Measurements from ENCODE around the gene WNT2. TPM values are rescaled to one million over a fixed set of nuclear protein-coding genes. Genes with fewer than 3 reads are reported as not detected.

WNT2 gene
- total and polyA plus RNA-seq, 10 of the 15 experiments (the other 5 are each of a cell fraction or from before 2014, with no cell fraction given): 0.07 to 0.34 (median 0.19) TPM

DNA sequence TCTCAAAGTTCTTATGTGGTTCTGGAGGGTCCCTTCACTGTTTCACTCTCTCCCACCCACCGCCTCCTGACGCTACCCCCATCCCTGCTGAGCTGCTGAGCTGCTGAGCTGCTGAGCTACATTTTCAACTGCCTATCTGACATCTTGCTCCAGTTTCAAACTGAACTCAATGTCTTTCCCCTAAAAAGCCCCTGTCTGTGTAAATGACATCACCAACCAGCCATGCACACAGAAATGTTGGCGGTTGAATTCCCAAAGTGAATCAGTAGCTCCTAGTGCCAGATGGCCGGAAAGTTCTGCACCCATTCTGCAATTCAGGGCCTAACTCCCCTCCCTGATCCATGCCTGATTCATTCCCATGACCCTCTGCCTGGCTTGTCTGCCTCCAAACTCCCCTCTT lies 71.2 kb downstream of the WNT2 start (continued):
- TF ChIP-seq MEF2B (IDR thresholded peaks at IDR 0.05; ENCODE audit: partially characterized antibody, poor library complexity, severe bottlenecking) (no peak), FOXM1 (IDR thresholded peaks at IDR 0.05; ENCODE audit: low read depth, low read length) (peak; percentile 95), SREBF2 (IDR thresholded peaks at IDR 0.05; ENCODE audit: low read length) (no peak), NFYB (IDR thresholded peaks at IDR 0.05; ENCODE audit: insufficient read depth, low read depth, low read length) (no peak), GABPA (IDR thresholded peaks at IDR 0.05; ENCODE audit: low read depth) (no peak), RELA (IDR thresholded peaks at IDR 0.05; ENCODE audit: borderline replicate concordance, partially characterized antibody) (peak; percentile 94), SP1 (IDR thresholded peaks at IDR 0.05; ENCODE audit: low read depth, low read length) (no peak), KDM1A (IDR thresholded peaks at IDR 0.05; ENCODE audit: borderline replicate concordance) (no peak), SIX5 (IDR thresholded peaks at IDR 0.05; ENCODE audit: low read depth, low read length, severe bottlenecking) (no peak), CBX3 (IDR thresholded peaks at IDR 0.05; ENCODE audit: borderline replicate concordance, low read depth) (no peak), CREM (IDR thresholded peaks at IDR 0.05; ENCODE audit: low read depth) (peak; percentile 89)
- TF ChIP-seq, protein P1, sequence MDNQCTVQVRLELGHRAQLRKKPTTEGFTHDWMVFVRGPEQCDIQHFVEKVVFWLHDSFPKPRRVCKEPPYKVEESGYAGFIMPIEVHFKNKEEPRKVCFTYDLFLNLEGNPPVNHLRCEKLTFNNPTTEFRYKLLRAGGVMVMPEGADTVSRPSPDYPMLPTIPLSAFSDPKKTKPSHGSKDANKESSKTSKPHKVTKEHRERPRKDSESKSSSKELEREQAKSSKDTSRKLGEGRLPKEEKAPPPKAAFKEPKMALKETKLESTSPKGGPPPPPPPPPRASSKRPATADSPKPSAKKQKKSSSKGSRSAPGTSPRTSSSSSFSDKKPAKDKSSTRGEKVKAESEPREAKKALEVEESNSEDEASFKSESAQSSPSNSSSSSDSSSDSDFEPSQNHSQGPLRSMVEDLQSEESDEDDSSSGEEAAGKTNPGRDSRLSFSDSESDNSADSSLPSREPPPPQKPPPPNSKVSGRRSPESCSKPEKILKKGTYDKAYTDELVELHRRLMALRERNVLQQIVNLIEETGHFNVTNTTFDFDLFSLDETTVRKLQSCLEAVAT (IDR thresholded peaks at IDR 0.05): no peak
- TF ChIP-seq, protein P2, sequence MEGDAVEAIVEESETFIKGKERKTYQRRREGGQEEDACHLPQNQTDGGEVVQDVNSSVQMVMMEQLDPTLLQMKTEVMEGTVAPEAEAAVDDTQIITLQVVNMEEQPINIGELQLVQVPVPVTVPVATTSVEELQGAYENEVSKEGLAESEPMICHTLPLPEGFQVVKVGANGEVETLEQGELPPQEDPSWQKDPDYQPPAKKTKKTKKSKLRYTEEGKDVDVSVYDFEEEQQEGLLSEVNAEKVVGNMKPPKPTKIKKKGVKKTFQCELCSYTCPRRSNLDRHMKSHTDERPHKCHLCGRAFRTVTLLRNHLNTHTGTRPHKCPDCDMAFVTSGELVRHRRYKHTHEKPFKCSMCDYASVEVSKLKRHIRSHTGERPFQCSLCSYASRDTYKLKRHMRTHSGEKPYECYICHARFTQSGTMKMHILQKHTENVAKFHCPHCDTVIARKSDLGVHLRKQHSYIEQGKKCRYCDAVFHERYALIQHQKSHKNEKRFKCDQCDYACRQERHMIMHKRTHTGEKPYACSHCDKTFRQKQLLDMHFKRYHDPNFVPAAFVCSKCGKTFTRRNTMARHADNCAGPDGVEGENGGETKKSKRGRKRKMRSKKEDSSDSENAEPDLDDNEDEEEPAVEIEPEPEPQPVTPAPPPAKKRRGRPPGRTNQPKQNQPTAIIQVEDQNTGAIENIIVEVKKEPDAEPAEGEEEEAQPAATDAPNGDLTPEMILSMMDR (IDR thresholded peaks at IDR 0.05 in 2 of 3, conservative IDR thresholded peaks at IDR 0.05 in 1 of 3; ENCODE audit: control insufficient read depth in 2 of 3, extremely low read depth in 1 of 3, insufficient read depth in 1 of 3, low read depth in 3 of 3, low read length in 3 of 3): no peak
- TF ChIP-seq, protein P3, sequence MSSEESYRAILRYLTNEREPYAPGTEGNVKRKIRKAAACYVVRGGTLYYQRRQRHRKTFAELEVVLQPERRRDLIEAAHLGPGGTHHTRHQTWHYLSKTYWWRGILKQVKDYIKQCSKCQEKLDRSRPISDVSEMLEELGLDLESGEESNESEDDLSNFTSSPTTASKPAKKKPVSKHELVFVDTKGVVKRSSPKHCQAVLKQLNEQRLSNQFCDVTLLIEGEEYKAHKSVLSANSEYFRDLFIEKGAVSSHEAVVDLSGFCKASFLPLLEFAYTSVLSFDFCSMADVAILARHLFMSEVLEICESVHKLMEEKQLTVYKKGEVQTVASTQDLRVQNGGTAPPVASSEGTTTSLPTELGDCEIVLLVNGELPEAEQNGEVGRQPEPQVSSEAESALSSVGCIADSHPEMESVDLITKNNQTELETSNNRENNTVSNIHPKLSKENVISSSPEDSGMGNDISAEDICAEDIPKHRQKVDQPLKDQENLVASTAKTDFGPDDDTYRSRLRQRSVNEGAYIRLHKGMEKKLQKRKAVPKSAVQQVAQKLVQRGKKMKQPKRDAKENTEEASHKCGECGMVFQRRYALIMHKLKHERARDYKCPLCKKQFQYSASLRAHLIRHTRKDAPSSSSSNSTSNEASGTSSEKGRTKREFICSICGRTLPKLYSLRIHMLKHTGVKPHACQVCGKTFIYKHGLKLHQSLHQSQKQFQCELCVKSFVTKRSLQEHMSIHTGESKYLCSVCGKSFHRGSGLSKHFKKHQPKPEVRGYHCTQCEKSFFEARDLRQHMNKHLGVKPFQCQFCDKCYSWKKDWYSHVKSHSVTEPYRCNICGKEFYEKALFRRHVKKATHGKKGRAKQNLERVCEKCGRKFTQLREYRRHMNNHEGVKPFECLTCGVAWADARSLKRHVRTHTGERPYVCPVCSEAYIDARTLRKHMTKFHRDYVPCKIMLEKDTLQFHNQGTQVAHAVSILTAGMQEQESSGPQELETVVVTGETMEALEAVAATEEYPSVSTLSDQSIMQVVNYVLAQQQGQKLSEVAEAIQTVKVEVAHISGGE (CRISPR knock-in tag; IDR thresholded peaks at IDR 0.05): no peak
- TF ChIP-seq, protein P4, sequence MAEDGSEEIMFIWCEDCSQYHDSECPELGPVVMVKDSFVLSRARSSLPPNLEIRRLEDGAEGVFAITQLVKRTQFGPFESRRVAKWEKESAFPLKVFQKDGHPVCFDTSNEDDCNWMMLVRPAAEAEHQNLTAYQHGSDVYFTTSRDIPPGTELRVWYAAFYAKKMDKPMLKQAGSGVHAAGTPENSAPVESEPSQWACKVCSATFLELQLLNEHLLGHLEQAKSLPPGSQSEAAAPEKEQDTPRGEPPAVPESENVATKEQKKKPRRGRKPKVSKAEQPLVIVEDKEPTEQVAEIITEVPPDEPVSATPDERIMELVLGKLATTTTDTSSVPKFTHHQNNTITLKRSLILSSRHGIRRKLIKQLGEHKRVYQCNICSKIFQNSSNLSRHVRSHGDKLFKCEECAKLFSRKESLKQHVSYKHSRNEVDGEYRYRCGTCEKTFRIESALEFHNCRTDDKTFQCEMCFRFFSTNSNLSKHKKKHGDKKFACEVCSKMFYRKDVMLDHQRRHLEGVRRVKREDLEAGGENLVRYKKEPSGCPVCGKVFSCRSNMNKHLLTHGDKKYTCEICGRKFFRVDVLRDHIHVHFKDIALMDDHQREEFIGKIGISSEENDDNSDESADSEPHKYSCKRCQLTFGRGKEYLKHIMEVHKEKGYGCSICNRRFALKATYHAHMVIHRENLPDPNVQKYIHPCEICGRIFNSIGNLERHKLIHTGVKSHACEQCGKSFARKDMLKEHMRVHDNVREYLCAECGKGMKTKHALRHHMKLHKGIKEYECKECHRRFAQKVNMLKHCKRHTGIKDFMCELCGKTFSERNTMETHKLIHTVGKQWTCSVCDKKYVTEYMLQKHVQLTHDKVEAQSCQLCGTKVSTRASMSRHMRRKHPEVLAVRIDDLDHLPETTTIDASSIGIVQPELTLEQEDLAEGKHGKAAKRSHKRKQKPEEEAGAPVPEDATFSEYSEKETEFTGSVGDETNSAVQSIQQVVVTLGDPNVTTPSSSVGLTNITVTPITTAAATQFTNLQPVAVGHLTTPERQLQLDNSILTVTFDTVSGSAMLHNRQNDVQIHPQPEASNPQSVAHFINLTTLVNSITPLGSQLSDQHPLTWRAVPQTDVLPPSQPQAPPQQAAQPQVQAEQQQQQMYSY (CRISPR knock-in tag; IDR thresholded peaks at IDR 0.05): no peak
- TF ChIP-seq, protein P5, sequence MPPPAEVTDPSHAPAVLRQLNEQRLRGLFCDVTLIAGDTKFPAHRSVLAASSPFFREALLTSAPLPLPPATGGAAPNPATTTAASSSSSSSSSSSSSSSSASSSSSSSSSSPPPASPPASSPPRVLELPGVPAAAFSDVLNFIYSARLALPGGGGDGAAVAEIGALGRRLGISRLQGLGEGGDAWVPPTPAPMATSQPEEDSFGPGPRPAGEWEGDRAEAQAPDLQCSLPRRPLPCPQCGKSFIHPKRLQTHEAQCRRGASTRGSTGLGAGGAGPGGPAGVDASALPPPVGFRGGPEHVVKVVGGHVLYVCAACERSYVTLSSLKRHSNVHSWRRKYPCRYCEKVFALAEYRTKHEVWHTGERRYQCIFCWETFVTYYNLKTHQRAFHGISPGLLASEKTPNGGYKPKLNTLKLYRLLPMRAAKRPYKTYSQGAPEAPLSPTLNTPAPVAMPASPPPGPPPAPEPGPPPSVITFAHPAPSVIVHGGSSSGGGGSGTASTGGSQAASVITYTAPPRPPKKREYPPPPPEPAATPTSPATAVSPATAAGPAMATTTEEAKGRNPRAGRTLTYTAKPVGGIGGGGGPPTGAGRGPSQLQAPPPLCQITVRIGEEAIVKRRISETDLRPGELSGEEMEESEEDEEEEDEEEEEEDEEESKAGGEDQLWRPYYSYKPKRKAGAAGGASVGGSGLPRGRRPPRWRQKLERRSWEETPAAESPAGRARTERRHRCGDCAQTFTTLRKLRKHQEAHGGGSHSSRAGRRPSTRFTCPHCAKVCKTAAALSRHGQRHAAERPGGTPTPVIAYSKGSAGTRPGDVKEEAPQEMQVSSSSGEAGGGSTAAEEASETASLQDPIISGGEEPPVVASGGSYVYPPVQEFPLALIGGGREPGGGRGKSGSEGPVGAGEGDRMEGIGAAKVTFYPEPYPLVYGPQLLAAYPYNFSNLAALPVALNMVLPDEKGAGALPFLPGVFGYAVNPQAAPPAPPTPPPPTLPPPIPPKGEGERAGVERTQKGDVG (CRISPR knock-in tag; IDR thresholded peaks at IDR 0.05): no peak

Data from GM12878 (cell line).